GM10847 (cell line): Measurements from ENCODE around the gene KDM5B.
A peak's percentile ranks its signal among the peaks of the same experiment; 100 is the strongest.

ENCODE experiments used
- POLR2A ChIP-seq: IDR thresholded peaks from 2 replicates; pipeline ENCODE4 v1.6.1; 2011; ENCODE audit not compliant: insufficient read length; ENCODE audit errors: extremely low read depth

Gene KDM5B

GRCh38 chr1:202807926-202808757, at the start of gene KDM5B:
KDM5B (minus strand) TSS chr1:202808421; CDS start chr1:202808305, 116 bp downstream.
- TF ChIP-seq POLR2A: peak; percentile 82

GRCh38 chr1:202857136-202857610, 49.0 kb upstream of the KDM5B start:
- TF ChIP-seq POLR2A: no peak

GRCh38 chr1:202856014-202856413, 47.8 kb upstream of the KDM5B start:
- TF ChIP-seq POLR2A: no peak

- no peak for TF ChIP-seq POLR2A
Measured at GRCh38 chr1:202854787-202855186, 46.6 kb upstream of the KDM5B start.

GRCh38 chr1:202852163-202852904, 44.1 kb upstream of the KDM5B start:
- TF ChIP-seq POLR2A: no peak

- TF ChIP-seq POLR2A: no peak
Measured at GRCh38 chr1:202850593-202851362, 42.6 kb upstream of the KDM5B start.

- TF ChIP-seq POLR2A: no peak
Measured at GRCh38 chr1:202848191-202848542, 39.9 kb upstream of the KDM5B start.

- TF ChIP-seq POLR2A: no peak
Measured at GRCh38 chr1:202844935-202845334, 36.7 kb upstream of the KDM5B start.

- no peak for TF ChIP-seq POLR2A
Measured at GRCh38 chr1:202844259-202844658, 36.0 kb upstream of the KDM5B start.

- TF ChIP-seq POLR2A: no peak
Measured at GRCh38 chr1:202843081-202843480, 34.9 kb upstream of the KDM5B start.

GRCh38 chr1:202837746-202838262, 29.6 kb upstream of the KDM5B start:
- no peak for TF ChIP-seq POLR2A

GRCh38 chr1:202836623-202837403, 28.6 kb upstream of the KDM5B start:
- TF ChIP-seq POLR2A: no peak

- TF ChIP-seq POLR2A: no peak
Measured at GRCh38 chr1:202835548-202836072, 27.4 kb upstream of the KDM5B start.
